Caco-2 (cell line): ENCODE measurements around the gene ZFR2. TPM values are rescaled to one million over a fixed set of nuclear protein-coding genes. Genes with fewer than 3 reads are reported as not detected.
A peak's percentile ranks its signal among the peaks of the same experiment; 100 is the strongest.

Source experiments
- BruUV-seq: library from RNA; stranded (reverse); fragments of 400-500 nt; replicated peaks from 2 replicates; lab custom pipeline; 2021; lab: Mats Ljungman, UMichigan
- CTCF ChIA-PET: fragments of 300-600 bp; sonication (Branson Sonifier 250); formaldehyde crosslinking; loops from one replicate; lab custom pipeline; 2022; ENCODE audit warnings: antibody characterized with exemption; lab: Charles Lee
- POLR2A ChIA-PET: fragments of 300-600 bp; sonication (Branson Sonifier 250); formaldehyde crosslinking; loops from one replicate; lab custom pipeline; 2022; ENCODE audit warnings: antibody characterized with exemption; lab: Charles Lee
- DNase-seq, 2 experiments: peaks; one replicate each; pipeline versions ENCODE4 v3.0.0 to v3.0.0-alpha.2; 2020 to 2022
- H3K27me3 ChIP-seq: replicated peaks from 2 replicates; pipeline ENCODE4 v1.6.0; 2011; ENCODE audit warnings: low read length; ENCODE audit not compliant: control insufficient read depth, insufficient read depth
- H3K36me3 ChIP-seq: 2 replicates; pipeline ENCODE4 v1.5.1; 2011; ENCODE audit warnings: low read length; ENCODE audit not compliant: control insufficient read depth, insufficient read depth
- H3K4me1 ChIP-seq: fragments of 250-450 bp; sonication (Bioruptor Pico); 2 replicates; pipeline ENCODE4 v1.5.1; 2020; ENCODE audit warnings: mild to moderate bottlenecking
- H3K4me3 ChIP-seq: 2 replicates; pipeline ENCODE4 v1.5.1; 2011; ENCODE audit warnings: low read depth, mild to moderate bottlenecking, control low read depth, low read length
- H3K9me3 ChIP-seq: fragments of 250-450 bp; sonication (Bioruptor Pico); 2 replicates; pipeline ENCODE4 v1.5.1; 2020; ENCODE audit warnings: mild to moderate bottlenecking, moderate library complexity
- H3K27ac Mint-ChIP-seq: one replicate; pipeline ENCODE4 v1.8.0; 2022; ENCODE audit warnings: mixed read lengths; ENCODE audit not compliant: unreplicated experiment
- H3K27me3 Mint-ChIP-seq: one replicate; pipeline ENCODE4 v1.8.0; 2022; ENCODE audit warnings: mixed read lengths; ENCODE audit not compliant: insufficient read depth, unreplicated experiment
- H3K36me3 Mint-ChIP-seq: one replicate; pipeline ENCODE4 v1.8.0; 2022; ENCODE audit warnings: mild to moderate bottlenecking, mixed read lengths; ENCODE audit not compliant: insufficient read depth, unreplicated experiment
- H3K4me1 Mint-ChIP-seq: one replicate; pipeline ENCODE4 v1.8.0; 2022; ENCODE audit warnings: low read depth, mixed read lengths; ENCODE audit not compliant: unreplicated experiment
- H3K4me3 Mint-ChIP-seq: one replicate; pipeline ENCODE4 v1.8.0; 2022; ENCODE audit warnings: mild to moderate bottlenecking, moderate library complexity, mixed read lengths; ENCODE audit not compliant: unreplicated experiment
- H3K9me3 Mint-ChIP-seq: one replicate; pipeline ENCODE4 v1.8.0; 2022; ENCODE audit warnings: mixed read lengths; ENCODE audit not compliant: unreplicated experiment
- intact Hi-C: fragments of 100-400 bp; cut with micrococcal nuclease; formaldehyde crosslinking; loops from one replicate; pipeline ENCODE4 v1.10.0; 2022; ENCODE audit not compliant: unreplicated experiment
- total RNA-seq: library from RNA; stranded (reverse); gene quantifications from 2 replicates; pipeline ENCODE4 v1.2.3, GENCODE V29; 2022
- TF ChIP-seq, protein P1 (sequence below), 2 experiments: fragments of 200-600 bp in 1 of 2; IDR thresholded peaks; 1 replicate in 1 of 2; 2 replicates in 1 of 2; pipeline versions ENCODE4 v1.5.1 to v1.8.0; 2011 to 2022; ENCODE audit warnings: antibody characterized with exemption in 1 of 2, control low read depth in 1 of 2, inconsistent platforms in 1 of 2, low read depth in 1 of 2, low read length in 1 of 2, mild to moderate bottlenecking in 1 of 2, moderate library complexity in 1 of 2; ENCODE audit not compliant: insufficient read depth in 1 of 2, severe bottlenecking in 1 of 2, unreplicated experiment in 1 of 2

The ZFR2 gene
- total RNA-seq, 1 experiment from 2014 or later = not detected

- Mint-ChIP-seq H3K4me3 (no peak overlapping the region), H3K27me3 (no peaks in the 10 kb centered on the region), H3K9me3 (no peaks in the 10 kb centered on the region), H3K4me1 (no peaks in the 10 kb centered on the region), H3K27ac (no peak overlapping the region), H3K36me3 (no peaks in the 10 kb centered on the region)
- intact Hi-C loops = no loop called here
- CTCF ChIA-PET = interaction anchor here (0.6 to 1.1 kb wide), 3 partner anchors 33 to 149 kb away, joined by 3 to 4 read pairs (median 3); partner anchors contain the start of genes DAPK3 and MRPL54
- POLR2A ChIA-PET = no interaction called here
- H3K36me3 ChIP-seq = no peaks in the 10 kb centered on the region
- BruUV-seq = no TSS peak
- TF ChIP-seq, protein P1, sequence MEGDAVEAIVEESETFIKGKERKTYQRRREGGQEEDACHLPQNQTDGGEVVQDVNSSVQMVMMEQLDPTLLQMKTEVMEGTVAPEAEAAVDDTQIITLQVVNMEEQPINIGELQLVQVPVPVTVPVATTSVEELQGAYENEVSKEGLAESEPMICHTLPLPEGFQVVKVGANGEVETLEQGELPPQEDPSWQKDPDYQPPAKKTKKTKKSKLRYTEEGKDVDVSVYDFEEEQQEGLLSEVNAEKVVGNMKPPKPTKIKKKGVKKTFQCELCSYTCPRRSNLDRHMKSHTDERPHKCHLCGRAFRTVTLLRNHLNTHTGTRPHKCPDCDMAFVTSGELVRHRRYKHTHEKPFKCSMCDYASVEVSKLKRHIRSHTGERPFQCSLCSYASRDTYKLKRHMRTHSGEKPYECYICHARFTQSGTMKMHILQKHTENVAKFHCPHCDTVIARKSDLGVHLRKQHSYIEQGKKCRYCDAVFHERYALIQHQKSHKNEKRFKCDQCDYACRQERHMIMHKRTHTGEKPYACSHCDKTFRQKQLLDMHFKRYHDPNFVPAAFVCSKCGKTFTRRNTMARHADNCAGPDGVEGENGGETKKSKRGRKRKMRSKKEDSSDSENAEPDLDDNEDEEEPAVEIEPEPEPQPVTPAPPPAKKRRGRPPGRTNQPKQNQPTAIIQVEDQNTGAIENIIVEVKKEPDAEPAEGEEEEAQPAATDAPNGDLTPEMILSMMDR (IDR thresholded peaks at IDR 0.05; ENCODE audit: insufficient read depth in 1 of 2, low read depth in 1 of 2, low read length in 1 of 2, severe bottlenecking in 1 of 2, unreplicated experiment in 1 of 2) = peak; percentile 76 to 95
- no peaks in the 10 kb centered on the region for H3K9me3 ChIP-seq
- H3K27me3 ChIP-seq = no peaks in the 10 kb centered on the region
- DNase-seq = peak in 1 of 2 experiments; percentile 70
- no peaks in the 10 kb centered on the region for H3K4me1 ChIP-seq
- H3K4me3 ChIP-seq = no peak overlapping the region
Measured at GRCh38 chr19:3821857-3822364, 46.9 kb downstream of the ZFR2 start.

DNA sequence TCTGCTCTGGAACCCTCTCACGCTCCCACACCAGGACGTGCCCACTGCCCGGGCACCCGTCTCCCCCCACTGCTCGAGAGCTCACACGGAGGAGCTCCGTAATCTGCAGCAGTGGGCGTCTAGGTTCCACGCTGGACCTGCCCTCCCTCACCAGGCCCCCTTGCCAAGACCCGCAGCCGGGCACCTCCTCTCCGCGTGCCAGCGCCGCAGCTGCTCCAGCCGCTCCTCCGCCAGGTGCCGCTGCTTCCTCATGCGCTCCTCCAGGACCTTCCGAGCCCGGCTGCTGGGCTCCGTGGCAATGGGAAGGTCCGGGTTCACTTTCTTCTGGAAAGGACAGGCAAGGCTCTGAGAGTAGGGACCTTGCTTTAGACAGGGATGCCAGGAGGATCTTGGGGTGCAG, 47.7 kb downstream of the ZFR2 start:
- no TSS peak for BruUV-seq
- H3K36me3 ChIP-seq = no peaks in the 10 kb centered on the region
- H3K27me3 ChIP-seq = no peaks in the 10 kb centered on the region
- Mint-ChIP-seq H3K36me3 (no peaks in the 10 kb centered on the region), H3K9me3 (no peaks in the 10 kb centered on the region), H3K27me3 (no peaks in the 10 kb centered on the region), H3K4me3 (no peak overlapping the region), H3K4me1 (no peaks in the 10 kb centered on the region), H3K27ac (no peak overlapping the region)
- TF ChIP-seq, protein P1 (IDR thresholded peaks at IDR 0.05; ENCODE audit: insufficient read depth in 1 of 2, low read depth in 1 of 2, low read length in 1 of 2, severe bottlenecking in 1 of 2, unreplicated experiment in 1 of 2) = no peak
- intact Hi-C loops = no loop called here
- no peaks in the 10 kb centered on the region for H3K9me3 ChIP-seq
- H3K4me1 ChIP-seq = no peaks in the 10 kb centered on the region
- POLR2A ChIA-PET = no interaction called here
- no peak overlapping the region for H3K4me3 ChIP-seq
- CTCF ChIA-PET = no interaction called here
- DNase-seq = no peak

- Mint-ChIP-seq H3K36me3 (no peaks in the 10 kb centered on the region), H3K27me3 (no peaks in the 10 kb centered on the region), H3K4me1 (no peaks in the 10 kb centered on the region), H3K4me3 (no peak overlapping the region), H3K9me3 (no peaks in the 10 kb centered on the region), H3K27ac (no peak overlapping the region)
- Histone ChIP-seq H3K4me1 (no peaks in the 10 kb centered on the region), H3K27me3 (no peaks in the 10 kb centered on the region), H3K36me3 (no peaks in the 10 kb centered on the region), H3K9me3 (no peaks in the 10 kb centered on the region), H3K4me3 (no peak overlapping the region)
- intact Hi-C loops = no loop called here
- TF ChIP-seq, protein P1 (IDR thresholded peaks at IDR 0.05; ENCODE audit: insufficient read depth in 1 of 2, low read depth in 1 of 2, low read length in 1 of 2, severe bottlenecking in 1 of 2, unreplicated experiment in 1 of 2) = no peak
- no peak for DNase-seq
- POLR2A ChIA-PET = no interaction called here
- no TSS peak for BruUV-seq
- CTCF ChIA-PET = no interaction called here
Measured at GRCh38 chr19:3819989-3820388, 48.8 kb downstream of the ZFR2 start.
